GM12878 (cell line): ENCODE measurements around the gene RWDD1.

ENCODE experiments used
- ATF2 ChIP-seq: IDR thresholded peaks from 2 replicates; pipeline ENCODE4 v1.6.1; 2012; ENCODE audit warnings: low read length, inconsistent platforms
- CBX5 ChIP-seq: sonication (generic); IDR thresholded peaks from 2 replicates; pipeline ENCODE4 v1.6.1; 2016; ENCODE audit warnings: low read depth, moderate library complexity, mild to moderate bottlenecking, inconsistent platforms
- EP300 ChIP-seq, 2 experiments: fragments of 150-350 bp in 1 of 2; IDR thresholded peaks; 2 replicates each; pipeline ENCODE4 v1.6.1; 2011 to 2012; ENCODE audit warnings: low read depth in 2 of 2, low read length in 2 of 2, borderline replicate concordance in 1 of 2, improper control_type of control experiment in 1 of 2, inconsistent platforms in 1 of 2; ENCODE audit not compliant: control insufficient read depth in 1 of 2
- EZH2 ChIP-seq: IDR thresholded peaks from 2 replicates; pipeline ENCODE4 v1.6.1; 2012; ENCODE audit warnings: low read depth, mild to moderate bottlenecking, control low read depth, inconsistent platforms, low read length, borderline replicate concordance; ENCODE audit not compliant: control insufficient read depth
- FOXM1 ChIP-seq: IDR thresholded peaks from 2 replicates; pipeline ENCODE4 v1.6.1; 2012; ENCODE audit warnings: low read depth, mild to moderate bottlenecking, inconsistent platforms, low read length, moderate library complexity
- IKZF1 ChIP-seq: fragments of 450-650 bp; conservative IDR thresholded peaks from 2 replicates; pipeline ENCODE4 v1.6.1; 2017; ENCODE audit warnings: antibody characterized with exemption, mild to moderate bottlenecking
- MAX ChIP-seq: IDR thresholded peaks from 2 replicates; pipeline ENCODE4 v1.6.1; 2012; ENCODE audit warnings: low read depth, low read length, improper control_type of control experiment
- POLR2A ChIP-seq: IDR thresholded peaks from 2 replicates; pipeline ENCODE4 v1.6.1; 2011; ENCODE audit warnings: low read depth, mild to moderate bottlenecking, low read length
- RAD51 ChIP-seq: fragments of 450-650 bp; IDR thresholded peaks from 2 replicates; pipeline ENCODE4 v1.6.1; 2016; ENCODE audit warnings: moderate library complexity, mild to moderate bottlenecking, inconsistent platforms
- SIN3A ChIP-seq: IDR thresholded peaks from 2 replicates; pipeline ENCODE4 v1.6.1; 2012; ENCODE audit warnings: low read depth, low read length, improper control_type of control experiment
- TBL1XR1 ChIP-seq: IDR thresholded peaks from 2 replicates; pipeline ENCODE4 v1.6.1; 2012; ENCODE audit warnings: low read depth, low read length, improper control_type of control experiment
- TF ChIP-seq, protein P1 (sequence below), 3 experiments: IDR thresholded peaks in 2 of 3; conservative IDR thresholded peaks in 1 of 3; 2 replicates each; pipeline ENCODE4 v1.5.1; 2011; ENCODE audit warnings: low read depth in 3 of 3, low read length in 3 of 3, mild to moderate bottlenecking in 3 of 3, control low read depth in 2 of 3, moderate library complexity in 2 of 3, inconsistent platforms in 1 of 3, mixed read lengths in 1 of 3; ENCODE audit not compliant: control insufficient read depth in 2 of 3, insufficient read depth in 1 of 3; ENCODE audit errors: extremely low read depth in 1 of 3
- TF ChIP-seq, protein P2 (sequence below): IDR thresholded peaks from 2 replicates; pipeline ENCODE4 v1.6.1; 2011; ENCODE audit warnings: borderline replicate concordance, low read depth, mild to moderate bottlenecking, moderate library complexity, low read length; ENCODE audit not compliant: insufficient read depth, poor library complexity, severe bottlenecking
- TF ChIP-seq, protein P3 (sequence below): fragments of 450-650 bp; IDR thresholded peaks from 2 replicates; pipeline ENCODE4 v1.6.1; 2017; ENCODE audit warnings: borderline replicate concordance

GRCh38 chr6:116542426-116542825, 28.9 kb upstream of the RWDD1 start:
- TF ChIP-seq POLR2A (no peak), ATF2 (no peak), IKZF1 (no peak), FOXM1 (no peak), EZH2 (no peak), SIN3A (no peak), EP300 (IDR thresholded peaks at IDR 0.05; ENCODE audit: borderline replicate concordance in 1 of 2, control insufficient read depth in 1 of 2, low read depth in 2 of 2, low read length in 2 of 2) (no peak), CBX5 (no peak), RAD51 (no peak), MAX (no peak), TBL1XR1 (no peak)
- TF ChIP-seq, protein P1, sequence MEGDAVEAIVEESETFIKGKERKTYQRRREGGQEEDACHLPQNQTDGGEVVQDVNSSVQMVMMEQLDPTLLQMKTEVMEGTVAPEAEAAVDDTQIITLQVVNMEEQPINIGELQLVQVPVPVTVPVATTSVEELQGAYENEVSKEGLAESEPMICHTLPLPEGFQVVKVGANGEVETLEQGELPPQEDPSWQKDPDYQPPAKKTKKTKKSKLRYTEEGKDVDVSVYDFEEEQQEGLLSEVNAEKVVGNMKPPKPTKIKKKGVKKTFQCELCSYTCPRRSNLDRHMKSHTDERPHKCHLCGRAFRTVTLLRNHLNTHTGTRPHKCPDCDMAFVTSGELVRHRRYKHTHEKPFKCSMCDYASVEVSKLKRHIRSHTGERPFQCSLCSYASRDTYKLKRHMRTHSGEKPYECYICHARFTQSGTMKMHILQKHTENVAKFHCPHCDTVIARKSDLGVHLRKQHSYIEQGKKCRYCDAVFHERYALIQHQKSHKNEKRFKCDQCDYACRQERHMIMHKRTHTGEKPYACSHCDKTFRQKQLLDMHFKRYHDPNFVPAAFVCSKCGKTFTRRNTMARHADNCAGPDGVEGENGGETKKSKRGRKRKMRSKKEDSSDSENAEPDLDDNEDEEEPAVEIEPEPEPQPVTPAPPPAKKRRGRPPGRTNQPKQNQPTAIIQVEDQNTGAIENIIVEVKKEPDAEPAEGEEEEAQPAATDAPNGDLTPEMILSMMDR (IDR thresholded peaks at IDR 0.05 in 2 of 3, conservative IDR thresholded peaks at IDR 0.05 in 1 of 3; ENCODE audit: control insufficient read depth in 2 of 3, extremely low read depth in 1 of 3, insufficient read depth in 1 of 3, low read depth in 3 of 3, low read length in 3 of 3): no peak
- TF ChIP-seq, protein P2, sequence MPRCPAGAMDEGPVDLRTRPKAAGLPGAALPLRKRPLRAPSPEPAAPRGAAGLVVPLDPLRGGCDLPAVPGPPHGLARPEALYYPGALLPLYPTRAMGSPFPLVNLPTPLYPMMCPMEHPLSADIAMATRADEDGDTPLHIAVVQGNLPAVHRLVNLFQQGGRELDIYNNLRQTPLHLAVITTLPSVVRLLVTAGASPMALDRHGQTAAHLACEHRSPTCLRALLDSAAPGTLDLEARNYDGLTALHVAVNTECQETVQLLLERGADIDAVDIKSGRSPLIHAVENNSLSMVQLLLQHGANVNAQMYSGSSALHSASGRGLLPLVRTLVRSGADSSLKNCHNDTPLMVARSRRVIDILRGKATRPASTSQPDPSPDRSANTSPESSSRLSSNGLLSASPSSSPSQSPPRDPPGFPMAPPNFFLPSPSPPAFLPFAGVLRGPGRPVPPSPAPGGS: no peak
- TF ChIP-seq, protein P3, sequence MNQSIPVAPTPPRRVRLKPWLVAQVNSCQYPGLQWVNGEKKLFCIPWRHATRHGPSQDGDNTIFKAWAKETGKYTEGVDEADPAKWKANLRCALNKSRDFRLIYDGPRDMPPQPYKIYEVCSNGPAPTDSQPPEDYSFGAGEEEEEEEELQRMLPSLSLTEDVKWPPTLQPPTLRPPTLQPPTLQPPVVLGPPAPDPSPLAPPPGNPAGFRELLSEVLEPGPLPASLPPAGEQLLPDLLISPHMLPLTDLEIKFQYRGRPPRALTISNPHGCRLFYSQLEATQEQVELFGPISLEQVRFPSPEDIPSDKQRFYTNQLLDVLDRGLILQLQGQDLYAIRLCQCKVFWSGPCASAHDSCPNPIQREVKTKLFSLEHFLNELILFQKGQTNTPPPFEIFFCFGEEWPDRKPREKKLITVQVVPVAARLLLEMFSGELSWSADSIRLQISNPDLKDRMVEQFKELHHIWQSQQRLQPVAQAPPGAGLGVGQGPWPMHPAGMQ: no peak
